Stimulated activated CD4-positive, alpha-beta T cell treated with anti-CD3 and anti-CD28 coated beads, Interleukin-1b, Interleukin-23, amount 100 ng/mL, for 1 hour (primary cell): ENCODE results near the gene CAPN9.
"Not testable (repeated sequence)": the region's sequence is repeated elsewhere in the genome, so short reads cannot be mapped to it uniquely, and the experiment has no call there.

Source experiments
- DNase-seq, 2 donors: peaks; one replicate each; pipeline ENCODE4 v3.0.0-alpha.2; 2020; ENCODE audit warnings: low read depth in 2 of 2

CAPN9 gene

DNA sequence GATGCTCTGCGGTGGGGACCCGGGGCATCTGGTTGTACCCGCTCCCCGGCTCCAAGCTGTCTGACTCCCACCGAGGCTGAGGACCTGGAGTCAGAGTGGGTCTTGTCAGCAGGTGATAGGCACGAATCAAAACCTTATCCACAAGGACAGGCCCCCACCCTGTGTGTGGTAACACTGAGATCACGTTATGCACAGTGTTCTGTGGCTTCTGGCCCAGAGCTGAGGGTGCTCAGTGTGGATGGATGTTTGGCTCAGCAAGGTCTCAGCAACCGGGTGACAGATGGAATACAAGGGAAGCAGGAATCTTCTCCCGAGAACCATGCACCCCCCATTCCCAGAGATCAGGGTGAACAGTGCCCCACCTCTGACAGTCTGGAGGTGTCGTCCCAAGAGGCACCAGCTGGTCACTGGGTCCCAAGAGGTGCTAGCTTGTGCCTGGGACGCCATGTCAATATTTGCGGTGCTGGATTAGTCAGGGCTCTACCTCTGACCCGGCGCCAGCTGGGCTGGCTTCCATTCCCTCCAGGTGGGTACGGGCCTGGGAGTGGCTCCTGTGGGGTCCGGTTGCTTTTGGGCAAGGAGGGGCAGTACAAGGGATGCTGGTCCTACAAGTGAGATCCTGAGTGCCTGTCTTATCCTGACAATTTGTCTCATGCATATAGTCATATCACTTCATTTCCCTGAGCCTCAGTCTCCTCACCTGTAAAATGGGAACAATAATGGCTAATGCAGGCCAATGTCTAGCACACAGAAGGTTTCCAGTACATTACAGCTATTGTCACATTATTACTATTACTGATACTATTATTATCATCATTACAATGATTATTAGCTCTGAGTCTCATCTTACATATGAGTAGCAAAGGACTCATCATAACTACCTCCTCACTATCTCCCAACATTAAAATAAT is 957 bp downstream of the CAPN9 start:
- DNase-seq: no peak

DNA sequence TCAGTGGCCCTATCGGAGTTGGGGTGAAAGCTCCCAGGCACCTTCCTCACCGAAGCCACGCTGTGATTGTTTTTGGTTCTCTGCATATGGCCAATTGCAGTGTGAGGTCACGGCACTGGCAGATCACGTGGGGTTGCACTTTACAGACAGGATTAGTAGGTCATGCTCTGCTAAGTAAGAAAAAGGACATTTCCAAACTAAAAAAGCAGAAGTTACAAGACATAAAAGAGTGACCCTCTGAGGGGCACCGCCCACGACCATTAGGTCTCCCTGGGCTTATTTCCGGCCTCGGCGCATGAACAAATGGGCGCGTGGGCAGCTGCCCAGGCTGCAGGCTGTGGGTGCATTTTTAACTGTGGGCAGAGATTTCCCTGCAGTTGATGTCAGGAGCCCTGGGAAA is 2.0 kb downstream of the CAPN9 start:
- no peak for DNase-seq

DNA sequence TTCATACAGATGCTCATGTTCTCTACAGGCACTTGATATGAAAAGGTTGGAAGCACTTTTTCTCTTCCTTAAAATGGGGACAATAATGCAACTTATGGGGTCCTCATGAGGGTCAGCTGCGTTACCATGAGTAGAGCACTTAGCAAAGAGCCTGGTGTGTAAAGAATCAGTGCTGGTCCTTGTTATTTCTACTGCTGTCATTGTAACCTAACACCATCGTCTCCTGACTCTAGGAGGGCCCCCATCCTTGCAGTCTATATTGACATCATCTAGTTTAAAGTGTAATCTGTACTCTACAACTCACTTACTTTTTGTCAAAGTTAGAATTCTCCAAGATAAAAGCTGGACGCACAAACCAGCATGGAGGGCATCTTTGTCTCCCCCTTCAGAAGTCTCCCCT is 2.4 kb downstream of the CAPN9 start:
- DNase-seq: no peak

DNA sequence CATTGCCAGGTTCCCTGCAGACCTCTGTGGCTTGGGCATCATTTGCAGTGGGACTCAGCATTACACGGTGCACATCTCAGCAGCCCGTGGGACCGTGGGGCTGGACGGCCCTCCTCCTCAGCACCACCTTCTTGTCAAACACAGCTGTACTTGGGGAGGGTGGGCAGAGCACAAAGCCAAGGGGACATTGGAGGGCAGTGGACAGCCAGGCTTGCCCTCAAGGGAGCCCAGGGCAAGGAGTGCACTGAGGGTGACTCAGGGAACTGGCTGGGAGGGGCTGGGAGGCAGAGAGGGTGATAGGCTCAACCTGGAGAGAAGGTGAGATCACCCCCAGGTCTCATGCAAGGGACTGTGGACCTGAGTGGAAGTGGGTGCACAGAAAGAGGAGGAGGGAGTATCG is 3.4 kb downstream of the CAPN9 start:
- no peak for DNase-seq

DNA sequence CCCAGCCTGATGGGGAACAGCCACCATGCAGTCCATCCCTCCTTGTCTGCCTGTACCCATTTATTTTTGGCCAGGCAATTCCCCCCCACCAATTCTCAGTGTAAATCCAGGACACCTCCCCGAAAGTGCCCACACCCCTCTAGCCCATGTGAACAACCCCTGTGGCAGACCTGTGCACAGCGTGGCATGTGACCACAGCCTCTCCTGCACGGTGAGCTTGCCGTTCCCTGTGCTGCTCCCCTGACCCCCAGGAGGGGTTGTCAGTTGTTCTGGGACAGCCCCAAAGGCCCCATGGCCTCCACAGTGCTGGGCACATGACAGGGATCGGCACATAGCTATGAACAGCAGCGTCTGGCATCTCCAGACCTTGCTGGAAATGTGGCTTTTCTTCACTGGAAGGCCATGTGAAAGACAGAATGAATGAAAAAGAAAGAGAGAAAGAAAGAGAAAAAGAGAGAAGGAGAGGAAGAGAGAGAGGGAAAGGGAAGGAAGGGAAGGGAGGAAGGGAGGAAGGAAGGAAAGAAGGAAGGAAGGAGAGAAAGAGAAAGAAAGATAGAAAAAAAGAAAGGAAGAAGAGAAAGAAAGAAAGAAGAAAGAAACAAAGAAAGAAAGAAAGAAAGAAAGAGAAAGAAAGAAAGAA is 3.9 kb downstream of the CAPN9 start:
- DNase-seq: no peak

DNA sequence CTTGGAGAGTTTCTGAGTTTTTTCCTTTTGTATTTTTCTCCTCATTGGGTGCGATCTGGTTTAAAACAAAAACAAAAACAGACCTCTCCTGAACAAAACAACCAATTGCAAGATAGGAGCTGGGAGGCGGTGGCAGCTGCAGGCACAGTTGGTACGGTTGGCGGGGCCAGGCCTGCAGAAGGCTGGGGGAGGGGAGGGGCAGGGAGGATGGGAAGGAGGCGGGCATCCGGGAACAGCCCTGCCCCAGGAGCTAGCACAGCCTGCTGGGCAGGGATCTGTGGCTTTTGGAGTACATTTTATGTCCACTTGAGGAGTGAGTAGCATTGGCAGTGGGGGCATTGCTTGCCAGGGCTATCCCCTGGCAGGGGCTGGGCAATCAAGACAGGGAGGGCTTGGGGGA is 5.2 kb downstream of the CAPN9 start:
- no peak for DNase-seq

DNA sequence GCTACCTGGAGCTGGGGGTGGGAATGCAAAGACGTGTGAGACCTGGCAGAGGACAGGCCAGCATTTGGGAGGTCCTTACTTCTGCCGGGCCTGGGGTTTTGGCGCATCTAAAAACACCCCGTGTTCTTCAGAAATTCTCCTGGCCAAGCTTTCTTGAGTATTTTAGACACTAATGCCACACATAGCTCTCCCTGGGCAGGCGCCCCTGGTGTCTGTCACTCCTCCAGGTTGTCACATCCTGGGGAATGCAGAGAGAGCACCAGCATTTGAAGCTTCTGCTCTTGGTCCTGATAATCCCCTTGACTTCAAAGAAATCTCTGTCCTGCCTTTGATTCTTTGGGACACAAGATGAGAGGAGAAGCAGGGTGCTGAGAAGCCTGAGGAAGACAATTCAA is 6.0 kb downstream of the CAPN9 start:
- no peak for DNase-seq

DNA sequence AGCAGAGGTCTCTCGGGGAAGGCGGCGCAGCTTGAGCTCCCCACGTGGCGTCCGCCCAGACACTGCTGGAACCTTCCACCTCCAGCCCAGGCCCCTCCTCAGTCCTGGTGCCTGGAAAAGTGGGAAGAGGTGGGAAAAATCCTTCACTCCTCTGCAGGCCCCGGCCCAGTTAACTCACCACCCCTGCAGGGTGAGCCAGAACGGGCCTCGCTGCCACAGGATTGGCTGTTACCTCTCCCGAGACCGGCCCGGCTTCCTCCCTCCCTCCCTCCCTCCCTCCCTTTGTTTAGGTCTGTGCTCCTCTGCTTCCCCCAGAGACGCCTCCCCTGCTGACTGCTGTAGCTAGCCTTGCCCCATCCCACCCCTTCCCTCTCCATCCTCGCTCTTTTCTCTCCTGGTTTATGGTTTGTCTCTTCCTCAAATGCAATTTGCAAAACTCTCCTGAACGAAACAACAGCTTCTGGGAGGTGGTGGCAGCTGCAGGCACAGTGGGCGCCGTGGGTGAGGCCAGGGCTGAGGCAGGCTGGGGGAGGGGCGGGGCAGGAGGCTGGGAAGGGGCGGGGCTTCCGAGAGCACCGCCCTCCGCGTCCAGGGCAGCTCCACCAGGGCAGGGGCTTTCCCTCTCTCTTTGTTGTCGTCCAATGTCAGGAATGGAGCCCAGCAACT is 6.5 kb downstream of the CAPN9 start:
- DNase-seq: no peak

DNA sequence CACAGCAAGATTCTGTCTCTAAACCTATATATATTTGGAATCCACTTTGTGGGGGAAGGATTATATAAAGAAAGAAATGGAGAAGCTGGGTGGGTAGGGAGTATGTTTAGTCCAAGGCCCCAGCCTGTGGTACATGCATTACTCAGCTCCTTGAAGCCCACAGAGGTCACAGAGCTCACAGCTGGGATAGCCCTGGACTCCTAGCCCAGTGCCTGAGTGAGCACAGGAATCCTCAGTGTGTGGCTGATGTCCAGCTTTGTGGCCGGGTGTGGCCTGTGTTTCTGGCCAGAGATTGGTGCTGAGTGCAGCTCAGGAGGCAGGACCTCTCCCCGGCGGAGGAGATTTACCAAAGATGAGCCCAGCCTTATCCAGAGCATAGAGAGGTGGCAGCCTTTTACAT is 7.6 kb downstream of the CAPN9 start:
- no peak for DNase-seq

DNA sequence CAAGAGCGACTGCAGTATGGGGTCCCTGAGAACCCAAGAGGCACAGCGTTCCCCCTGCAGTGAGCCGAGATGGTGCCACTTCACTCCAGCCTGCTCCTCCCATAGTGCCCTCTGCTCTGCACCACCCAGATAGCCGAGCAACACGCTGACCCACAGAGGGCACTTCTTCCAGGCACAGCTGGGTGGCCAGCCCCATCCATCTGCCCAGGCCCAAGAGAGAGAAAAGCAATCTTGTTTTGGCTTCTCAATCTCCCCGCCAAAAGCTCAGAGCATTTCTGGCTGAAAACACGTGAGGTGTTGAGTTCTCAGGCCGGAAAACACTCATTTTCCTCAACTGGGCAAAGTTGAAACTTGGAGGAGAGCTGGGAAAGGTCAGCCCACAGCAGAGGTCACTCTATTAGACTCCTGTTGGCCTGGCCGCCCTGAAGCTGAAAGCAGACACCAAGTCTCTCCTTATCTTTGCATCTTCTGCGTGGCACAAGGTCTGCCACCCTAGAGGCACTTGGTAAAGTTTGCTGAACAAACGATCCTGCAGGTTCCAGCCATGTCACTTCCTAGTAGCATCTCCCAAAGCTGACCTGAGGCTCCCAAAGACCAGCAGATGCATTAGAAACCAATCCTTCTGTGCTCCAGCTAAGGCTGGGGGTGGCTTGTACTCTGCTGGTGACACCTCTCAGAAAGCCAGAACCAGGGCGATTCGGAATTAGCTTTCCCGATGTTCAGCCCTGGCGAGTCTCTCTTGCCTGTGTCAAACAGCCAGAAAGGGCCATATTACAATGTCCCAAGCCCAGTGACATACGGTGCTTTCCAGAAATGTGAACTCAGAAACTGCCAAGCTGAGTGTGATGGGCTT is 10.9 kb downstream of the CAPN9 start:
- no peak for DNase-seq

DNA sequence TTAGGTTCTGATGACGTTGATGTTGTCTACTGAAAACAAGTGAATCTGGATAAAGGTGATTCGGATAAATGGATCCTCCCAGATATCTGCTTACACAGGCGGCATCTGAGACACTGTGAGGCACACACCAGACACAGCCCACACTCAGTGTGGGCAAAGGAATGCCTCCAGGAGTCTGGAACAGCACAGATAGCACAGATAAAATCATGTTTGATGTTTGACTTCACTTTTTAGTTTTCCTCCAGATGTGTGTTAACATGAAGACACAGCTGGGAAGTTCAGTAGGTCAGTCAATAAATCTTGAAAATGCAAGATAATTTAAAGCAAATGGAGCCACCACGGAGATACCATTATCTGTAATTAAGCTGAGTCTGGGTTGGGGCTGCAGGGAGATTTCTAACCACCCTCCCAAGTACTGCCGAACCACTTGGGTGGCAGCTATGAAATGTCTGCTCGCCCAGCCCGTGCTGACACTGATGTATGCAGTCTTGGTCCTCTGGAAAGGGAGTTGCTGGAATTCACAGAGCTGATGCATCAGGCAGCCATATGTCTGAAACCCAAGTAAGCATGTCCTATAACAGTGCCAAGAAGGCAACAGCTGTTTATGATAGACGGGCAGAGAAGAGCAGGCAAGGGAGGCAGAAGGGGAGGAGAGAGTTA is 11.7 kb downstream of the CAPN9 start:
- no peak for DNase-seq

DNA sequence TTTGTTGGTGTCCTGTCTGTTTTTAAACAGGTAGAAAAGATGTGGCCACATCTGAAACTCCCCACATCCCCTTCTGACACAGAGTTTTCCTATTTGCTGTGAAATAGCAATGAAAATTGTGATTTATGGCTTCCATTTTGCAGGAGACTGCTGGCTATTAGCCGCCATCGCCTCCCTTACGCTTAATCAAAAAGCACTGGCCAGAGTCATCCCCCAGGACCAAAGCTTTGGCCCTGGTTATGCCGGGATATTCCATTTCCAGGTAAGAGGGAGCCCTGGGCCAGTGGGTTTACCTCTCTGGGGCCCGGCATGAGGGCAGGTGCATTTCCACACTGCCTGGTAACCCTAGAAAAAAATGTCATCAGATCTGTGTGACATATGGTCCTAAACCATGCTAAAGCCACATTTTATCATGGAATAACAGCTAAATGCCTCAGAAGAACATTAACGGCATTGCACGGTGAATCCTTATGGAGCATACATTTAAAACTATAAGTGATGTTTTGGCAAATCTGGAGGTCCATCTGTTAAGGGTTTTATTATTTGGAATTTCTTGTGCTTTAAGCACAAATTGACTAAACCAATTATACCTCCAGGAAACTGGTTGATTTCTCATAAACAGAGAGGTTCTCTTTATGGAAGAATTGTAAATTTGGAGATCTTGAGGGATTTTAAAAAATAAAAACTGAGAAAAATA is 12.3 kb downstream of the CAPN9 start:
- DNase-seq: no peak

DNA sequence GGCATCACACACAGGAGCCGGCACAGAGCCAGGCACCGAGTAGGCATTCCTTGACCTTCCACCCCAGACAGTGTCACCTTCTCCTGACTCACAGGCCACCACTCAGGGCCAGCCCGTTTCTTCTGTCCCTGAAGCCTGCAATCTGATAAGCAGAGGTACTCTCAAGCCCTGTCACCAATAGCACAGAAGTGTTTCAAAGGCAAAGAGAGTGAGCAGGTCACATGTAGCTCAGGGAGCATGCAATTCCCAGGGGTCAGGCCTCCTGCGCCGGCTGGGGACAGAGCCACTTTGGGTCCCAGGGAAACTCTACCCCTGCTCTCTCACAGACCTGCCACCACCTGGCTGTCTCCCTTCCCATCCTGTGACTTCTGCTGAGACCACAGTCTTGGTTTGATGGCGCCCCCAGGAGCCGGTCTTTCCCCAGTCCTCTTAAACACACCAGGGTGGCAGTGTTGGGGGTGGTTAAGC is 13.2 kb downstream of the CAPN9 start:
- no peak for DNase-seq

DNA sequence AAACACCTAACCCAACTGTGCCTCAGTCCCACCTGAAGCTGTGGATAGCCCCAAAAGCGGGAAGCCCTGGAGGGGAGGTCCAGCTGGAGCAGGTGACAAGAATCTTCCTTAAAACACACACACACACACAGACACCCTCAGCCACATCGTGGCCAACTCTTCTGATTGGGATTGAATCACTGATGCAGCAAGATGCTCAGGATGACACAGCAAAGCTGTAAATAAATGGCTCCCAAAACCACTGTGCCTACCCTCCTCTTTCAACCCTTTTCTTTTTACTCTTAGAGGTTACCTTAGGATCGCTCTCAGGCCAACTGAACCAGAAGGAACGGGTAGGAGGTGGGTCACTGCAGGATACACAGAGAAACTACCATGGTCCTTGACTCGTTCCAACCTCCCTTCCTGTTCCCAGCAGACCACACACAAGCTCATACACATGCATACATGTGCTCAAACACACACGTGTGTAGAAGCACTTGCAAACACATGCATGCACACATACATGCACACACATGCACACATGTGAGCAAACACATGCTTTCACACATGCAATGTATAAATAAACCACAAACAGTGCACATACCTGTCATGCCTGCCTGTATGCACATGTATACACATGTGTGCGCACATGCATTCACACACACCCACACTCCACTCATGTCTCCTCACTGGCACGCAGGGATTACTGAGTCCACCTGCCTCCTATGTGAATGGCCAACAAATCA is 14.4 kb downstream of the CAPN9 start:
- DNase-seq: no peak

DNA sequence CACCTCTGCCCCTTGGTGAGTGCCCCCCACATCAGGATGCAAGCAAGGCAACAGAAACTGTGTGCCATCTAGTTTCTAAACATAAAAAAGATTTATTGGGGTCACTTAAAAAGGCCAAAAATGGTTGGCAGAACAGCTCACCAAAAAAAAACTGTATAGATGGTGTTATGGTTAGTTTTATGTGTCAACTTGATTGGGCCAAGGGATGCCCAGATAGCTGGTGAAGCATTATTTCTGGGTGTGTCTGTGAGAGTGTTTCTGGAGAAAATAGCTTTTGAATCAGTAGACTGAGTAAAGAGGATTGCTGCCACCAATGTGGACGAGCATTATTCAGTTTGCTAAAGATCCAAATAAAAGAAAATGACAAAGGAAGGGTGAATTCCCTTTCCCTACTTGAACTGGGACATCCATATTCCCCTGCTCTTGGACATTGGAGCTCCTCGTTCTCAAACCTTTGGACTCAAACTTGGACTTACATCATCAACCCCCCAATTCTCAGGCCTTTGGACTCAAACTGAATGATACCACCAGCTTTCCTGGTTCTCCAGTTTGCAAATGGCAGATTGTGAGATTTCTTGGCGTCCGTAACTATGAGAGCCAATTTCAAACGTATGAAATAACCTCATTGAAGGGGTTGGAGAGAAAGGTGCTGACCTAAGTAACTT is 16.9 kb downstream of the CAPN9 start:
- DNase-seq: no peak

DNA sequence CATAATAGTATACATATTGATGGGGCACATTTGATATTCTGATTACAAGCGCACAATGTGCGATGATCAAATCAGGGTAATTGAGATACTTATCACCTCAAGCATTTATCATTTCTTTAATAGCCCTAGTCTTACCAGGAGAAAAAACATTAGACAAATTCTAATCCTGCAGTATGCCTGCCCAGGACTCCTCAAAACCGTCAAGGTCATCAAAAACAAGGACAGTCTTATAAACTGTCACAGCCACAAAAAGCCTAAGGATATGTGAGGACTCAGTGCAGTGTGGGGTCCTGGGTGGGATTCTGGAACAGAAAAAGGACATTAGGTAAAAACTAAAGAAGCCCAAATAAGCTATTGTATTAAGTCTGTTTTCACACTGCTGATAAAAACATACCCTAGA is 19.1 kb downstream of the CAPN9 start:
- no peak for DNase-seq

DNA sequence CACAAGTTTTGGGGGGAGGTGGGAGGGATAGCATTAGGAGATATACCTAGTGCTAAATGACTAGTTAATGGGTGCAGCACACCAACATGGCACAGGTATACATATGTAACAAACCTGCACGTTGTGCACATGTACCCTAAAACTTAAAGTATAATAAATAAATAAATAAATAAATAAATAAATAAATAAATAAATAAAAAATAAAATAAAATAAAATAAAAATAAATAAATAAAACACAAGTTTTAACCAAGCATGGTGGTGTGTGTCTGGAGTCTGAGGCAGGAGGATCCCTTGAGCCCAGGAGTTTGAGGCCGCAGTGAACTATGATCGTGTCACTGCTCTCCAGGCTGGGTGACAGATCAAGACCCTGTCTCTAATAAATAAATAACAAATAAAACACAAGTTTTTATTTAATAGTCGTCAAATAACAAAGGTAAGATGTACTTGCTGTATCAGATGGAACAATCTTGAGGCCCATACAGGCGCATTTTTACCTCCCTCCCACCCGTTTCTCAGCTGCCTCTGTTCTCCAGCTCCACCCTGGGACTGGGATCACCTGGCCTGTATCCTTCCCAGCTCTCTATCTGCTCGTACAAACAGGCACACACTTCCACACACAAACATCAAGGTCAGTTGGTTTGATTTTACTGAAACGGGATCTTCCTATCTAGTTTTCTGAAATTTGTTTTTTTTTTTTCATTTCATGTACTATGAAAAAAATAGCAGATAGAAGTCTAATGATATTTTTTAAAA is 20.8 kb downstream of the CAPN9 start:
- DNase-seq: not testable (repeated sequence)

DNA sequence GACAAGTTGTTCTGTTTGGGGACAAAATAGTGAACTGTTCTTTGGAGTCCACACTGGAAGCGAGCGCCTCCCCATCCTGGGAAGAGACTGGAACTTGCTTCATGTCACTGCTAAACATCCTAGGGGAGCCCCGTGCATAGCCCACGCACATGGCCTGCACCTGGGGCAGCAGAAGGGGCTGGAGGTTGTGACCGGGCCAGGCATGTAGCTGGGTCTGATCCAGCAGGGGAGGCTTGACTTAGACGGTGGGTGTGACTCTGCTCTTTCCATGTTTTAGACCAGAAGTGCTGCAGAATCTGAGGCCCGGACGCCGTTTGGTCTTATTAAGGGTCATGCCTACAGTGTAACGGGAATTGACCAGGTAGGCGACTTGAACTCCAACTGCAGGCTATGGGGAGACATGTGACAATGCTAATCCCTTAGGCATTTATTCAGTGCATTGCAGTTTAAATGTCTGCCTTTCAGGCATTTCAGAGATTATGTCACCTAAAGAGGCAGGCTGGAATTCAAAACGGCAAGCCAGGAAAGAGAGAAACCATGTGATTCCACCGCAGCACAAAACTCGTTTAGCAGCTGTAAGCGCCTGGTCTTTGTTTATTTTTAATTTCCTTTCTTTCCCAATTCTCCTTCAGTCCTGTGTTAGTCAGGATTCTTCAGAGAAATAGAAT is 21.8 kb downstream of the CAPN9 start:
- DNase-seq: no peak
